ENCODE measurements around the gene TREX2.
A peak's percentile ranks its signal among the peaks of the same experiment; 100 is the strongest.

Gene TREX2

DNA sequence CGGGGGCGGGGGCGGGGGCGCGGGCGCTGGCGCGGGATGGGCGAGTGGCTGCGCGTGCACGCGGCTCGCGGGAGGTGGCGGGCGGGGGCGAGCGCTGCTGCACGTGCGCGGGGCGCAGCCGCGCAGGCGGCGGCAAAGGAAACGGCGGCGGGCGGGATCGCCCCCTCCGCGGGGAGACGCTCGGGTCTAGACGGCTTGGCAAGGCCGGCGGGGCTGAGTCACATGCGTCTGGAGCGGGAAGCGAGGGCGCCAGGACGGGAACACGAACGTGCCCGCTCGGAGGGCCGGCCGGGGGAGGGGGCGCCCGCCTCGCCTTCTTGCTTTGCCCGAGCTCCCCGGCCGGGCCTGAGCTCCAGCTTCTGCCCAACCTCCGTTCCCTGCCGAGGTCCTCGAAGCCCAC, 28.9 kb upstream of the TREX2 start:
- peaks cover 0 to 22% of the 10 kb centered on the region in 2 donors for H3K27me3 ChIP-seq (ENCODE audit: control insufficient read depth in 1 of 2, insufficient read depth in 2 of 2, low read length in 2 of 2)
- H3K4me3 ChIP-seq (ENCODE audit: low read depth in 1 of 2, low read length in 2 of 2) = no peak overlapping the region
- H3K36me3 ChIP-seq (ENCODE audit: insufficient read depth, low read length) = no peaks in the 10 kb centered on the region
- no peaks in the 10 kb centered on the region for H3K4me1 ChIP-seq (ENCODE audit: insufficient read depth, low read length)
- no peaks in the 10 kb centered on the region for H3K9me3 ChIP-seq (ENCODE audit: low read length)
- no peak overlapping the region for H3K9ac ChIP-seq (ENCODE audit: low read length)
- no peak overlapping the region for H3K27ac ChIP-seq (ENCODE audit: low read depth, low read length)

DNA sequence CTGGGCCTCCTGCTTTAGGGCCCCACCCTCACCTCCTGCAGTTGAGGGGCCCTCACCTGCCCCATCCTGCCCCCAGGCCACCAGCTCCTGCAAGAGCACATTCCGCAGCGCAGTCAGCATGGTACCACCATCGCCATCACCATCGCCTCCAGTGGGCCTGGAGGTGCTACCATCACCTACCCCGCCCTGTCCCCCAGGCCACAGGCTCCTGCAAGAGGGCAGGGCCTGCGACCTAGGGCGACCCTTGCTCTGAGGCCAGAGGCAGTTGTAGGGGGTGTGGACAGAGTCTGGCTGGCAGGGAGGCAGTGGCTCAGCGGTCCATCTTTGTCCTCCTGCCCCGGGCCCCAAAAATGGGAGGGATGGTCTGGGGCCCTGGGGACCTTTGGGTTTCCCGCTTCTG, 28.4 kb upstream of the TREX2 start:
- H3K4me3 ChIP-seq (ENCODE audit: low read depth in 1 of 2, low read length in 2 of 2) = no peak overlapping the region

DNA sequence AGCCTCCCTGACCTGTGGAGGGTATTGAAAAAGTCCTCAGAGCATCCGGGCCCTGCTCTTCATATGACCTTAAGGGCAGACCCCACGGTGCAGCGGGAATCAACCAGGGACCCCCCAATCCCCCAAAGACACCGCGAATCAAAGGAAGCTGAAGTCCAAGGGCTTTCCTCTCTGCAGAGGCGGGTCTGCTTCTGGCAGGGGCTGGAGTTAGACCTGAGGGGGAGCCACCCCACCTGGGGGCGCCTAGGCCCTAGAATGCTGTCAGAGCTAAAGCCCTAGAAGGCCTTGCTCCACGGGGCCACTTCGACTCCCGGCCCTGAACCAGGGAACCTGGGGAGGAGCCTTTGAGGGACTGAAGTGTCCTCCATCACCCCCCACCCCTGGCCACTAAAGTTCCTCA, 27.3 kb upstream of the TREX2 start:
- no peaks in the 10 kb centered on the region for H3K4me1 ChIP-seq (ENCODE audit: insufficient read depth, low read length)
- H3K27ac ChIP-seq (ENCODE audit: low read depth, low read length) = no peak overlapping the region
- H3K4me3 ChIP-seq (ENCODE audit: low read depth in 1 of 2, low read length in 2 of 2) = no peak overlapping the region
- H3K9me3 ChIP-seq (ENCODE audit: low read length) = no peaks in the 10 kb centered on the region
- H3K27me3 ChIP-seq (ENCODE audit: control insufficient read depth in 1 of 2, insufficient read depth in 2 of 2, low read length in 2 of 2) = peaks cover 0 to 12% of the 10 kb centered on the region in 2 donors
- H3K9ac ChIP-seq (ENCODE audit: low read length) = no peak overlapping the region
- no peaks in the 10 kb centered on the region for H3K36me3 ChIP-seq (ENCODE audit: insufficient read depth, low read length)

More for the DNA sequence above, 28.4 kb upstream of the TREX2 start:
- H3K27me3 ChIP-seq (ENCODE audit: control insufficient read depth in 1 of 2, insufficient read depth in 2 of 2, low read length in 2 of 2) = peaks cover 0 to 19% of the 10 kb centered on the region in 2 donors
- no peaks in the 10 kb centered on the region for H3K36me3 ChIP-seq (ENCODE audit: insufficient read depth, low read length)
- H3K27ac ChIP-seq (ENCODE audit: low read depth, low read length) = no peak overlapping the region
- no peaks in the 10 kb centered on the region for H3K9me3 ChIP-seq (ENCODE audit: low read length)
- no peak overlapping the region for H3K9ac ChIP-seq (ENCODE audit: low read length)
- no peaks in the 10 kb centered on the region for H3K4me1 ChIP-seq (ENCODE audit: insufficient read depth, low read length)

DNA sequence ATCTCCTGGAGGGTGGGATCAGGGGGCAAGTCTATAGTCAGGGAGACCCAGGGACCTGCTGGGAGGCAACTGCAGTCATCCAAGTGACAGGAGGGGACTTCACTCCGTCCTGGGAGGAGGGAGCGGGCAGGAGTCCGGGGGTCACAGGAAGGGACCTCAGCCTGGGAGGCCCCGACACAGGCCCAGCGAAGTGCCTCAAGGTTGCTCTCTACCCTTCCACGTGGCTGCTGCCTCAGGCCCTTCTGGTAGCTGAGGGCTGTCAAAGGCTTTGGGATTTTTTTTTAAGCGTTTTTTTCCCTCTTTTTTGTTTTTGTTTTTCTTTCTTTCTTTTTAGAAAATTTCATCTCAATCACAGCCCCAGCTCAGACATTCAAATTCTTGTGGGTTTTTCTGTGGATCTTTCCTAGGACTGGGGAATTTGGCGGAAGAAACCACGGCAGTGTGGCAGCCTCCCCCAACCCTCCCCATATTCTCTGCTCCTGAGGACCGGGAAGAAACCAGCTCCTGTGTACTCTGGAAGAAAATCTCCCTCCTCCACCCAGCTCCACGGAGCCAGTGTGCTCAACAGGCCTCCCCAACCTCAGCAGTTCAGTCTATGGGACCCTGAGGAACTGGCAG, 25.9 kb upstream of the TREX2 start:
- Histone ChIP-seq H3K9ac (ENCODE audit: low read length) (no peak overlapping the region), H3K27me3 (ENCODE audit: control insufficient read depth in 1 of 2, insufficient read depth in 2 of 2, low read length in 2 of 2) (peaks cover 0 to 12% of the 10 kb centered on the region in 2 donors), H3K36me3 (ENCODE audit: insufficient read depth, low read length) (no peaks in the 10 kb centered on the region), H3K4me1 (ENCODE audit: insufficient read depth, low read length) (no peaks in the 10 kb centered on the region), H3K27ac (ENCODE audit: low read depth, low read length) (no peak overlapping the region), H3K9me3 (ENCODE audit: low read length) (no peaks in the 10 kb centered on the region), H3K4me3 (ENCODE audit: low read depth in 1 of 2, low read length in 2 of 2) (no peak overlapping the region)

DNA sequence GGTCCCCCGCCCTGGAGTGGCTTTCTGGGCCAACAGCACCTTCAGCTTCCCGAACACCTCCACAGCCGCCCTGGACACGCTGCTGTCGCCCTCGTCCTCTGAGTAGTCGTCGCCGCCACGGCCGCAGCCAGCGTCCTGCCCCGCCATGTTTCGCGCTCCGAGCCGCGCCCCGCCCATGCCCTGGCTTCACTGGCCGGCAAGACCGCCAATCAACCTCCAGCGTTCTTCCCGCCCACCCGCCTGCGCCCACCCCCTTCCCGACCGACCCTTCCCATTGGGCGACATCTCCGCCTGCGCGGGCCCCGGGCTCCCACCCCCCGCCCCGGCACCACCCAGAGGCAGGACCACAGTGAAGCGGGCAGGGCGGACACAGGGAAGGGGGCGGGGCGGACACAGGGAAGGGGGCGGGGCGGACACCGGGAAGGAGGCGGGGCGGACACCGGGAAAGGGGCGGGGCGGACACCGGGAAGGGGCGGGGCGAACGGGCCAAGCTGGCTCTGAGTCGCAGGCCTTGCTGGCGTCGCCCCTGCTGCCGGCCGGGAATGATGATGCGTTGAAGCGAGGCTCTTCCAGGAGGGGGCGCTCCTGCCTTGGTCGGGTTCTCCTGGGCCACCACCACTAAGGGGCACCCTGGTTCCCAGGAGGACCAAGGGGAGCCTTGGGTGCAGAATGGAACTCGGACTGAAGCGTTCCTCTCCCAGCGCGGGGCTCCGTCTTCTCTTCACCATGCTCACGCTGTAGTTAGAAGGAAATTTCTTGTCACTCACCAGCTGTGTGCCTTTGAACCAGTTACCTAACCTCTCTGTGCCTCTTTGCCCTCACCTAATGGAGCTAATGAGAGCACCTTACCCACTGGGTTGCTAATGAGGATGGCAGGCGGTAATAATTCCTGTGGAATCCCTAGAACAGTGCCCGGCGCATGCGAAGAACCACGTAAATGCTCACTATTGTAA, 24.8 kb upstream of the TREX2 start, which contains the start of gene HAUS7:
TSS of gene HAUS7 (minus strand) at position 166 of the 953 bp plus-strand sequence. CDS start at position 147, 19 bp downstream.
- H3K27ac ChIP-seq (ENCODE audit: low read depth, low read length) = peak within 1 kb of the TSS; percentile 55
- peaks cover 0 to 12% of the 10 kb centered on the region in 2 donors for H3K27me3 ChIP-seq (ENCODE audit: control insufficient read depth in 1 of 2, insufficient read depth in 2 of 2, low read length in 2 of 2)
- H3K9ac ChIP-seq (ENCODE audit: low read length) = no peak within 1 kb of the TSS
- no peaks in the 10 kb centered on the region for H3K36me3 ChIP-seq (ENCODE audit: insufficient read depth, low read length)
- peak within 1 kb of the TSS; percentile 25 to 67 for H3K4me3 ChIP-seq (ENCODE audit: low read depth in 1 of 2, low read length in 2 of 2)
- H3K4me1 ChIP-seq (ENCODE audit: insufficient read depth, low read length) = no peaks in the 10 kb centered on the region
- H3K9me3 ChIP-seq (ENCODE audit: low read length) = no peaks in the 10 kb centered on the region

DNA sequence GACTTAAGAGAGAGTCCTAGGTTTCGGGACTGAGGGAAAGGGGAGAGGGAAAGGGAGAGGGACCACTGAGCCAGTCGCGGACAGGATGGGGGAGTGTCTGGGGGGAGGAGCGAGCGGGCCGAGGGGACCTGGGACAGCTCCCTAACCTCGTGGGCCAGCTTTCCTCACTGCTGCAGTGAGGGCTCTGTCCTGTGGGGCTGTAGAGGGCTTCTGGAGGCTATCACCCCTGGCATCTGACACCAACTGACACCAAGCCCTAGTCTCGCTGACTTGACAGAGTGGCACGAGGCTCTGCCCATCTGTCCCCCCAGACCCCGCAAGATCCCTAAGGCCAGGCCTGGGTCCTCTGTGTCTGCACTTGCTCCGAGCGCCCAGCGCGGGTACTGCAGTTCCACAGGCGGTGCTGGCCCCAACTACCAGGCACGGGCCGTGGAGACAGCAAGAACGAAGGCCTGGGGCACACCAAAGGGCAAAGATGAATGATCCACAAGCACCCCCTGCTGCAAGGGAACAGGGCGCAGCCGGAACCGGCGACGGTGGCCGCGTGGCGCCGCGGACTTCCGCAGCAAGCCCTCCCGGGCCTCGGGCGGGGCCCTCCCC, 24.1 kb upstream of the TREX2 start:
- H3K27ac ChIP-seq (ENCODE audit: low read depth, low read length) = peak overlapping the region; percentile 53

DNA sequence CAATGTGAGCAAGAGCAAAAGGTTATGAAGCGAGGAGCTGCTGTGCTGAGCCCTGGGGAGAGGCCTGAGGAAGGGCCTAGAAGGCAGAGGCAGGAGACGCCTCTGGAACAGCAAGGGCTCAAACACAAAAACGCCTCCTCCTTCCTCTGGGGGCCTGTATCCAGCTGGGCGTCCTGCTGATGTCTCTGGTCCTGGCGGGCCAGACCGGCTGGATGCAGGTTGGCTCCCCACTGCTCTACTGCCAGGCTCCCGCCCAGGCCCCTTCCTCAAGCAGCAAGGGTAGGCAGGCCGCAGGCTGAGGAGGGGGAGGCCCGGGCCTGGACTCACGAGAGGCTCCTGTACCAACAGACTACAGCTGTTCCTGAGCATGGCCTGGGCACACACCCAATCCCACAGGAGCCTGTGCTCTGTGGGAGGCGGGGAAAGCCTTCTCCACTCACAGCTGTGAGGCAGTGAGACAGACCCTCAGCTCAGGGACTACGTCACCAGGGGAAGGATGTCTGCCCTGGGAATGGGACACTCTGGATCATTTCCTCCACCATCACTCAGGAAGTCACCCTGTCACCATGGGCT, 22.2 kb upstream of the TREX2 start:
- Histone ChIP-seq H3K27me3 (ENCODE audit: control insufficient read depth in 1 of 2, insufficient read depth in 2 of 2, low read length in 2 of 2) (no peaks in the 10 kb centered on the region), H3K4me3 (ENCODE audit: low read depth in 1 of 2, low read length in 2 of 2) (no peak overlapping the region), H3K9me3 (ENCODE audit: low read length) (no peaks in the 10 kb centered on the region), H3K36me3 (ENCODE audit: insufficient read depth, low read length) (no peaks in the 10 kb centered on the region), H3K9ac (ENCODE audit: low read length) (no peak overlapping the region), H3K4me1 (ENCODE audit: insufficient read depth, low read length) (no peaks in the 10 kb centered on the region), H3K27ac (ENCODE audit: low read depth, low read length) (no peak overlapping the region)

More for the DNA sequence above, 24.1 kb upstream of the TREX2 start:
- Histone ChIP-seq H3K4me3 (ENCODE audit: low read depth in 1 of 2, low read length in 2 of 2) (peak overlapping the region; percentile 25 to 67), H3K36me3 (ENCODE audit: insufficient read depth, low read length) (no peaks in the 10 kb centered on the region), H3K9me3 (ENCODE audit: low read length) (no peaks in the 10 kb centered on the region), H3K9ac (ENCODE audit: low read length) (no peak overlapping the region), H3K27me3 (ENCODE audit: control insufficient read depth in 1 of 2, insufficient read depth in 2 of 2, low read length in 2 of 2) (peaks cover 0 to 8% of the 10 kb centered on the region in 2 donors), H3K4me1 (ENCODE audit: insufficient read depth, low read length) (no peaks in the 10 kb centered on the region)

DNA sequence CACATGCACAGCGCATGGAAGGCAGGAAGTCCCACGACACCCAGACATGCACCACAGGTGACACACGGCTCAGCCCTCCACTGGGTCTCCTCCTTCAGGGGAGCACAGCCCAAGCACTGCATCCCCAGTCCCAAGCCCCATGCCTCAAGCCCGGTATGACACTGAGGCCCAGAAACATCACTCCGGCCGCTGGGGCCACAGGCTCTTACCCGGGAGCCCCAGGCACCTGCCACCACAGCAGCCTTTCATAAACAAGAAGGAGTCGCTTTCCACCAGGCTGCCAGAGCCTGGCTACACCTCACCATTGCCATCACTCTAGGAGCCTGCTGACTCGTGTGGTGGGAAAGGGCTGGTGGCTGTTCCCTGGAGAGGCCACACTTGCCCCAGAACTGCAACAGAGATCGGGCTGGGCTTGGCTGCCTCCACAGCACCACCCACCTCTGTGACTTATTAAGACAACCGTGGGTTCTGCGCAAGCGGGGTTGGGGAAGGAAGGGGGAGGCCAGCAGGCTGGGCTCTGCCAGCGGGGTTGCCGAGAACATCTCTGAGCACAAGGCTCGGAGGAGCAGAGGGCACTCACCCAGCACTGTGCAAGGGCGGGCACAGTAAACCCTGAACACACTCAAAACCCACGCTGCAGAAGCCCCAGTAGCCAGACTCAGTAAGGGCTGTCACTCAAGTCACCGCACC, 20.0 kb upstream of the TREX2 start:
- no peak overlapping the region for H3K9ac ChIP-seq (ENCODE audit: low read length)
- no peaks in the 10 kb centered on the region for H3K9me3 ChIP-seq (ENCODE audit: low read length)
- H3K27ac ChIP-seq (ENCODE audit: low read depth, low read length) = no peak overlapping the region
- H3K4me3 ChIP-seq (ENCODE audit: low read depth in 1 of 2, low read length in 2 of 2) = no peak overlapping the region
- H3K36me3 ChIP-seq (ENCODE audit: insufficient read depth, low read length) = no peaks in the 10 kb centered on the region
- no peaks in the 10 kb centered on the region for H3K4me1 ChIP-seq (ENCODE audit: insufficient read depth, low read length)
- H3K27me3 ChIP-seq (ENCODE audit: control insufficient read depth in 1 of 2, insufficient read depth in 2 of 2, low read length in 2 of 2) = no peaks in the 10 kb centered on the region

DNA sequence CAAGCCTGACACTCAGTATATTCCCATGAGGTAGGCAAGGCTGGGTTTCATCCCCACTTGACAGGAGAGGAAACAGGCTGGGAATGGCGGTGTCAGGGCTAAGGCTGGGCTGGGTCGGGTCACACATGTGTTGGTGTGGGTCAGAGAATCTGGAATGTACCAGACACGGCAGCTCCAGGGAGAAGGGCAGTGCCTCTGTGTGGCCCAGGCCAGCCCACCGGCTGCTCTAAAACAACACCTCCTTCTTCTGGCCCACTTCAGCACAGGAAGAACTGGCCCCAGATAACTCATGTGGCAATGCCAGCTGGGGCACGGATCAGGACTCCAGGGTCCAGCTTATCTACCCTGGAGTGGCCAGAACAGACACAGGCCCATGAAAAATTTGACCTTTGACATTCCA, 18.3 kb upstream of the TREX2 start:
- H3K9ac ChIP-seq (ENCODE audit: low read length) = no peak overlapping the region
- H3K9me3 ChIP-seq (ENCODE audit: low read length) = no peaks in the 10 kb centered on the region
- no peak overlapping the region for H3K4me3 ChIP-seq (ENCODE audit: low read depth in 1 of 2, low read length in 2 of 2)
- no peaks in the 10 kb centered on the region for H3K36me3 ChIP-seq (ENCODE audit: insufficient read depth, low read length)
- H3K27me3 ChIP-seq (ENCODE audit: control insufficient read depth in 1 of 2, insufficient read depth in 2 of 2, low read length in 2 of 2) = peaks cover 0 to 4% of the 10 kb centered on the region in 2 donors
- no peak overlapping the region for H3K27ac ChIP-seq (ENCODE audit: low read depth, low read length)
- H3K4me1 ChIP-seq (ENCODE audit: insufficient read depth, low read length) = no peaks in the 10 kb centered on the region

DNA sequence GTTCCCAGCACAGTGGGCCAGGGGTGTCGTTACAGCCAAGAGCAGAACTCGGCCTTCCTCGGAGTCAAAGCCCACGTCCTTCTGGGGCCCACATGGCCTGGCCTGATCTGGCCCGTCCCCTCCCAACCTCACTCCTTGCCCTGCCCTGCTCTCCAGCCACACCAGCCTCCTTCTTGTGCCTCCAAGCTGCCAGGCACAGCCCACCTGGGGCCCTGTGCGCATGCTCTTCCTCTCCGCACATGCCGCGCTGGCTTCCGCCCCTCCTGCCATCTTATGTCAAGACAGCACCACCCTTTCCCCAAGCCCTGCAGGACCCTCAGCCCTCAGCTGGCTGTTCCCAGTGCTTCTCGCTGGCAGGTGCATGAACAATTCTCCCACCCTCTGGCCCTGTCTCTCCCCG, 17.7 kb upstream of the TREX2 start:
- Histone ChIP-seq H3K9me3 (ENCODE audit: low read length) (no peaks in the 10 kb centered on the region), H3K4me3 (ENCODE audit: low read depth in 1 of 2, low read length in 2 of 2) (no peak overlapping the region), H3K27ac (ENCODE audit: low read depth, low read length) (no peak overlapping the region), H3K27me3 (ENCODE audit: control insufficient read depth in 1 of 2, insufficient read depth in 2 of 2, low read length in 2 of 2) (peaks cover 1 to 4% of the 10 kb centered on the region in 2 donors), H3K36me3 (ENCODE audit: insufficient read depth, low read length) (no peaks in the 10 kb centered on the region), H3K9ac (ENCODE audit: low read length) (no peak overlapping the region), H3K4me1 (ENCODE audit: insufficient read depth, low read length) (no peaks in the 10 kb centered on the region)

DNA sequence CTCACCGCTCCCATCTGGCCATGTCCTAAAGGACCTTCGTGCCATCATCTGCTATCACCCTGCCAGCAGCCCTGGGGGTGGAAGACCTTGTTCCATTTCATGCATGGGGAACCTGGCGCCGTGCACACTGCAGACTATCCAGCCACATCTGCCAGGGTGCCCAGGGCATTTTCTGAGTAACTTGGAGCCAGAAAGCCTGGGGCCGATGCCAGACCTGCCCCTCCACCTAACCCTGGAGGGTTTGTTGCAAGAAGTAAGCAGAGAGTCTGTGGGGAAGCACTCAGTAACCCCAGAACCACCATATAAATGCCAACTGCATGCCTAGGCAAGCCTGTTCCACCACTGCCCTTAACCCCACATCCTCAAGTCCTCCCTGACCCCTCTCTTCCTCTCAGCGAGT, 17.2 kb upstream of the TREX2 start:
- H3K9ac ChIP-seq (ENCODE audit: low read length) = no peak overlapping the region
- no peaks in the 10 kb centered on the region for H3K36me3 ChIP-seq (ENCODE audit: insufficient read depth, low read length)
- H3K27ac ChIP-seq (ENCODE audit: low read depth, low read length) = no peak overlapping the region
- no peaks in the 10 kb centered on the region for H3K4me1 ChIP-seq (ENCODE audit: insufficient read depth, low read length)
- H3K4me3 ChIP-seq (ENCODE audit: low read depth in 1 of 2, low read length in 2 of 2) = no peak overlapping the region
- no peaks in the 10 kb centered on the region for H3K9me3 ChIP-seq (ENCODE audit: low read length)
- peaks cover 4 to 6% of the 10 kb centered on the region in 2 donors for H3K27me3 ChIP-seq (ENCODE audit: control insufficient read depth in 1 of 2, insufficient read depth in 2 of 2, low read length in 2 of 2)

Measured in muscle layer of colon (tissue), 2 donors.